GM12872 (cell line): ENCODE results near the gene SLC8A3.

Source experiments
- CTCF ChIP-seq: IDR thresholded peaks from 3 replicates; pipeline ENCODE4 v1.5.1; 2011; ENCODE audit warnings: low read depth, mild to moderate bottlenecking, low read length, moderate library complexity; ENCODE audit not compliant: insufficient read depth

The SLC8A3 gene

GRCh38 chr14:70188659-70189455 is at the start of gene SLC8A3:
TSS of gene SLC8A3 (minus strand) at chr14:70188951. CDS start at chr14:70168422, 20,529 bp downstream.
- no peak for TF ChIP-seq CTCF

- TF ChIP-seq CTCF: no peak
Observed at GRCh38 chr14:70237710-70238109, 49.0 kb upstream of the SLC8A3 start.

GRCh38 chr14:70234066-70234950 is 45.6 kb upstream of the SLC8A3 start:
- TF ChIP-seq CTCF: no peak

- TF ChIP-seq CTCF: no peak
Observed at GRCh38 chr14:70213721-70214282, 25.1 kb upstream of the SLC8A3 start.

- TF ChIP-seq CTCF: no peak
Observed at GRCh38 chr14:70212752-70213151, 24.0 kb upstream of the SLC8A3 start.

GRCh38 chr14:70208380-70208779 is 19.6 kb upstream of the SLC8A3 start:
- no peak for TF ChIP-seq CTCF

- TF ChIP-seq CTCF: no peak
Observed at GRCh38 chr14:70203686-70204085, 14.9 kb upstream of the SLC8A3 start.
